Activated B cell treated with CpG ODN at 0.5 μM for 24 hours (primary cell): ENCODE measurements around the gene KIF7. TPM values are rescaled to one million over a fixed set of nuclear protein-coding genes. Genes with fewer than 3 reads are reported as not detected.

Experiments used
- ATAC-seq: fragments of 200-7000 bp; cut with Tn5 transposase; one replicate; pipeline ENCODE4 v1.10.0; 2021; ENCODE audit warnings: low read depth, mild to moderate bottlenecking, moderate library complexity
- CTCF ChIA-PET: fragments of 350-600 bp; sonication (Branson Sonifier 250); formaldehyde crosslinking; loops from one replicate; lab custom pipeline; 2021; ENCODE audit warnings: antibody characterized with exemption; lab: Charles Lee
- POLR2A ChIA-PET: fragments of 350-600 bp; sonication (Branson Sonifier 250); formaldehyde crosslinking; loops from one replicate; lab custom pipeline; 2021; ENCODE audit warnings: antibody characterized with exemption; lab: Charles Lee
- DNase-seq: peaks from one replicate; pipeline ENCODE4 v3.0.0; 2022
- H3K27ac Mint-ChIP-seq: one replicate; pipeline ENCODE4 v1.8.0; 2020; ENCODE audit warnings: mixed read lengths
- H3K27me3 Mint-ChIP-seq: one replicate; pipeline ENCODE4 v1.8.0; 2021; ENCODE audit warnings: mixed read lengths
- H3K36me3 Mint-ChIP-seq: one replicate; pipeline ENCODE4 v1.8.0; 2021; ENCODE audit warnings: low read depth, mixed read lengths
- H3K4me1 Mint-ChIP-seq: one replicate; pipeline ENCODE4 v1.8.0; 2021; ENCODE audit warnings: mixed read lengths
- H3K4me3 Mint-ChIP-seq: one replicate; pipeline ENCODE4 v1.8.0; 2020; ENCODE audit warnings: mild to moderate bottlenecking, mixed read lengths
- H3K9me3 Mint-ChIP-seq: one replicate; pipeline ENCODE4 v1.8.0; 2020; ENCODE audit warnings: mixed read lengths
- intact Hi-C: fragments of 100-400 bp; cut with micrococcal nuclease; formaldehyde crosslinking; loops from one replicate; pipeline ENCODE4 v1.15.1; 2024
- total RNA-seq: library from RNA; stranded (reverse); gene quantifications from 2 replicates; pipeline ENCODE4 v1.2.3, GENCODE V29; 2022
- TF ChIP-seq, protein P1 (sequence below): fragments of 200-600 bp; IDR thresholded peaks from one replicate; pipeline ENCODE4 v1.8.0; 2022; ENCODE audit warnings: antibody characterized with exemption, mild to moderate bottlenecking

The KIF7 gene
- total RNA-seq, 1 donor from 2014 or later = 0.44 TPM

DNA sequence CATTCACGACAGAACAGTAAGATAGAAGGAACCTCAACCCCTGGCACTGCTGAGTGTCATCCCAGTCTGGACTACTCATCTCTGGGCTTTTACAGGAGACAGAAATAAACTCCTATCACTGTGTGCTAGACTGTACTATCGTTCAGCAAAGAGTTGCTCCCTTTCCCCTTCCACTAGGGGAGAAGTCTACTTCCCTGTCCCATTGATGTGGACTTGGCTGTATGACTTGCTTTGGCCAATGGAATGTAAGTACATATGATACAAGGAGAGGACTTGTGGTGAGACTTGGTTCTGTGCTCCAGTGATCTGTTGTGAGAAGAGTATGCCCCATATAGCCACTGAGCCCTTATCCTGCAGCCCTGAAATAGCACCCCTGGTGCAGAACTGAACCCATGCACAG lies 5.3 kb upstream of the KIF7 start:
- peaks cover 50% of the 10 kb centered on the region for H3K27me3 Mint-ChIP-seq
- intact Hi-C loops = no loop called here
- ATAC-seq = no peak

DNA sequence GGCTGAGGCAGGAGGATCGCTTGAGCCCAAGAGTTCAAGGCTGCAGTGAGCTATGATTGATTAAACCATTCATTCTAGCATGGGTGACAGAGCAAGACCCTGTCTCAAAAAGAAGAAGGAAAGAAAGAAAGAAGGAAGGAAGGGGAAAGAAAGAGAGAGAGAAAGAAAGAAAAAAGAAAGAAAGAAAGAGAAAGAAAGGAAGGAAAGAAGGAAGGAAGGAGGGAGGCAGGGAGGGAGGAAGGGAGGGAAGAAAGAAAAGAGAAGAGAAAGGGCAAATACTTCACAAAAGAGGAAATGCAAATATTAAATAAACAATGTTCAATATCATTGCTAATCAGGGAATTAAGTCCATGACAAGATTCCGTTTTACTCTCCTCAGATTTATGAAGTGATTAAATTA lies 4.0 kb upstream of the KIF7 start:
- DNase-seq (no peak), ATAC-seq (no peak)
- Mint-ChIP-seq H3K27ac (no peak overlapping the region), H3K9me3 (no peaks in the 10 kb centered on the region), H3K36me3 (no peaks in the 10 kb centered on the region), H3K27me3 (peaks cover 48% of the 10 kb centered on the region), H3K4me1 (peaks cover 9% of the 10 kb centered on the region), H3K4me3 (no peak overlapping the region)
- ChIA-PET CTCF (no interaction called here), POLR2A (interaction anchor here (0.5 kb wide), 1 partner anchor 35 kb away, joined by 4 read pairs; no protein-coding TSS in a partner anchor)
- TF ChIP-seq, protein P1, sequence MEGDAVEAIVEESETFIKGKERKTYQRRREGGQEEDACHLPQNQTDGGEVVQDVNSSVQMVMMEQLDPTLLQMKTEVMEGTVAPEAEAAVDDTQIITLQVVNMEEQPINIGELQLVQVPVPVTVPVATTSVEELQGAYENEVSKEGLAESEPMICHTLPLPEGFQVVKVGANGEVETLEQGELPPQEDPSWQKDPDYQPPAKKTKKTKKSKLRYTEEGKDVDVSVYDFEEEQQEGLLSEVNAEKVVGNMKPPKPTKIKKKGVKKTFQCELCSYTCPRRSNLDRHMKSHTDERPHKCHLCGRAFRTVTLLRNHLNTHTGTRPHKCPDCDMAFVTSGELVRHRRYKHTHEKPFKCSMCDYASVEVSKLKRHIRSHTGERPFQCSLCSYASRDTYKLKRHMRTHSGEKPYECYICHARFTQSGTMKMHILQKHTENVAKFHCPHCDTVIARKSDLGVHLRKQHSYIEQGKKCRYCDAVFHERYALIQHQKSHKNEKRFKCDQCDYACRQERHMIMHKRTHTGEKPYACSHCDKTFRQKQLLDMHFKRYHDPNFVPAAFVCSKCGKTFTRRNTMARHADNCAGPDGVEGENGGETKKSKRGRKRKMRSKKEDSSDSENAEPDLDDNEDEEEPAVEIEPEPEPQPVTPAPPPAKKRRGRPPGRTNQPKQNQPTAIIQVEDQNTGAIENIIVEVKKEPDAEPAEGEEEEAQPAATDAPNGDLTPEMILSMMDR = no peak
- intact Hi-C loops = no loop called here

More for the DNA sequence above, 5.3 kb upstream of the KIF7 start:
- CTCF ChIA-PET = no interaction called here
- DNase-seq = no peak
- POLR2A ChIA-PET = no interaction called here
- Mint-ChIP-seq H3K36me3 (no peaks in the 10 kb centered on the region), H3K27ac (no peak overlapping the region), H3K9me3 (no peaks in the 10 kb centered on the region), H3K4me1 (peaks cover 3% of the 10 kb centered on the region), H3K4me3 (no peak overlapping the region)
- TF ChIP-seq, protein P1 = no peak

DNA sequence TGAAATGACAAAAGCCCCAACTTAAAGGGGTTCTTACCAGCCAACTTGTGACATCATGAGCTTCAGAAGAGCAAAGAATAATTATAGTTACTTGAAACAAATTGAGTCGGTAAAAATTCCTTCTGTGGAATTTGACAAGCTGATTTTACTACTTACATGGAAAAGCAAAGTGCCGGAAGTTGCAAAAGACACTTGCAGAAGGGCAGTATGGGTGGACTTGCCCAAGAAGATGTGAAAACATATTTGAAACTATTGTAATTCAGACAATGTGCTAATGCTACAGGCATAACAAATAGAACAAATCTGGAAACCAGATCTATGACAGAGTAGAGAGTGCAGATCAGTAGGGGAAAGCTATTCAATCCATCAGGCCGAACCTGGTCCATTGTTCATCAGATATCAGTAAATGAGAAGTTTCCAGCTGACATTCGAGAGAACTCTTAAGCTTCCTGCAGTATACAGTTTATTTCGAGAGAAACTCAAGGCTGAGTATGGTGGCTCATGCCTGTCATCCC lies 2.5 kb upstream of the KIF7 start:
- Mint-ChIP-seq H3K27me3 (peaks cover 53% of the 10 kb centered on the region), H3K9me3 (no peaks in the 10 kb centered on the region), H3K27ac (no peak overlapping the region), H3K4me3 (no peak overlapping the region), H3K4me1 (peaks cover 13% of the 10 kb centered on the region), H3K36me3 (no peaks in the 10 kb centered on the region)
- ATAC-seq (no peak), DNase-seq (no peak)
- intact Hi-C loops = no loop called here
- ChIA-PET CTCF (no interaction called here), POLR2A (no interaction called here)
- TF ChIP-seq, protein P1 = no peak

DNA sequence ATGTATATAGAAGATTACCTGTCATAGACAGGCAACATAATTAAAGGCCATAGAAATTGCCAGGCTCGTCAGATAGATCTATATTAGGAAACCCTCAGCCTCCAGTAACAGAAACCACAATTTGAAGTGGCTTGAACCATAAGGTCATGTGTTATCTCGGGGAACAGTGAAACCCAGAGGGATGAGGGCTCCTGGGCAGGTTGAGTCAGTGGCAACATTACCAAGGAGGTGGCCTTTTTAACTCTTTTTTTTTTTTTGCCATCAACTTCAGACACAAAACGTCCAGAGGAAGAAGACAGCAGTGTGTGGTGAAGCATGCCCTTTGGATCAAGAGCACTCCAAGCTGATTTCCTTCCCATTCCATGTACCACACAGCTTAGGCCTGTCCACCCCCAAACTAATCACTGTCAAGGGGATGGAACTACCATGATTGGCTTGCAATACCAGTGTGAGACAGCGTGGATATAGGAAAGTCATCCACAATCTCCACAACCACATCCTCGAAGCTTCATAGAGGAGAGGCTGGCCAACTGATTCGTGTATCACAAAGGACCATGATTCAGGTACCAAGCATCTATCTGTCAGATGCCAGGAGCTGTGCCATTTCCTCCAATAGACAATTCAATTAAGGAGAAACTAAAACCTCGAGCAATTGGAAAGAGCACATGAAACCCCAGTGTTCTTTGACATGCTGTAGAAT lies 999 bp upstream of the KIF7 start:
- TF ChIP-seq, protein P1 = no peak
- Mint-ChIP-seq H3K27ac (no peak overlapping the region), H3K36me3 (no peaks in the 10 kb centered on the region), H3K27me3 (peaks cover 44% of the 10 kb centered on the region), H3K4me3 (peak overlapping the region; percentile 52), H3K9me3 (no peaks in the 10 kb centered on the region), H3K4me1 (peaks cover 13% of the 10 kb centered on the region)
- DNase-seq = no peak
- intact Hi-C loops = no loop called here
- no peak for ATAC-seq
- ChIA-PET CTCF (no interaction called here), POLR2A (no interaction called here)

DNA sequence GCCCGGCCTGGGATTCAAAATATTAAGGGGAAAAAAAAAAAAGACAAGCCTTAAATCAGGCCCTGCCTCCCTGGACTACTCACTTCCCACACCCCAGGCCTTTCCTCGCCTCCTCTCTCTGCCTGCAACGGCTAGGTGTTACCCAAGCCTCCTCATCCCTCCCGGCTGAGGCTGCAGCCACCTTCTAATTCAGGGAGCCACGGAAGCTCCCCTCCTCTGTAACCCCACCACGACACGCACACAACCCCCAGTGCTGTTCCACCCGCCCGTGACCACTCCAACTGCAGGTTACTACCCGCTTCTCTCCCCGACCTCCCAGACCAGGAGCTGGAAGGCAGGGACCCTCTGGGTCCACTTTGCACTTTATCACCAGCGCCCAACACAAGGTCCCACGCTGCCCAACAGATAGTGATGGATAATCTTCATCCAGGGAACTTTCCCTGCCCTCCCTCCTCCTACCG lies 936 bp downstream of the KIF7 start:
- H3K9me3 Mint-ChIP-seq = no peaks in the 10 kb centered on the region
- H3K36me3 Mint-ChIP-seq = no peaks in the 10 kb centered on the region
- H3K27ac Mint-ChIP-seq = no peak overlapping the region
- TF ChIP-seq, protein P1 = no peak
- ChIA-PET POLR2A (no interaction called here), CTCF (no interaction called here)
- DNase-seq = no peak
- intact Hi-C loops = no loop called here
- H3K4me1 Mint-ChIP-seq = peaks cover 13% of the 10 kb centered on the region
- H3K4me3 Mint-ChIP-seq = peak overlapping the region; percentile 13
- peaks cover 33% of the 10 kb centered on the region for H3K27me3 Mint-ChIP-seq
- no peak for ATAC-seq
